Measurements from ENCODE around the gene IQCH. TPM values are rescaled to one million over a fixed set of nuclear protein-coding genes. Genes with fewer than 3 reads are reported as not detected.

IQCH gene
- polyA plus RNA-seq, 1 donor (not counting 4 experiments of a cell fraction or from before 2014, with no cell fraction given) = 2.6 TPM

GRCh38 chr15:67511606-67512005 is 257.0 kb downstream of the IQCH start:
- Histone ChIP-seq H3K36me3 (ENCODE audit: control insufficient read depth in 2 of 2, extremely low read depth in 1 of 2, insufficient read depth in 2 of 2, low read length in 2 of 2) (peaks cover 0 to 2% of the 10 kb centered on the region in 2 experiments), H3K4me3 (ENCODE audit: control insufficient read depth in 2 of 3, extremely low read depth in 1 of 3, insufficient read depth in 2 of 3, low read depth in 1 of 3, low read length in 3 of 3) (no peak overlapping the region), H4K20me1 (ENCODE audit: control insufficient read depth, extremely low read depth, insufficient read depth, low read length) (no peaks in the 10 kb centered on the region), H2AFZ (ENCODE audit: control insufficient read depth, low read length) (no peak overlapping the region), H3K27me3 (ENCODE audit: control insufficient read depth, extremely low read depth, insufficient read depth, low read length) (no peaks in the 10 kb centered on the region), H3K79me2 (ENCODE audit: control insufficient read depth, insufficient read depth, low read length) (no peaks in the 10 kb centered on the region), H3K4me2 (ENCODE audit: control insufficient read depth, extremely low read depth, insufficient read depth, low read depth, low read length) (no peak overlapping the region), H3K9me3 (ENCODE audit: control insufficient read depth, low read depth, low read length) (no peaks in the 10 kb centered on the region), H3K27ac (ENCODE audit: control insufficient read depth, insufficient read depth, low read length) (no peak overlapping the region), H3K4me1 (ENCODE audit: control insufficient read depth, extremely low read depth, insufficient read depth, low read length) (peaks cover 8% of the 10 kb centered on the region), H3K9me1 (ENCODE audit: control insufficient read depth, extremely low read depth, insufficient read depth, low read length) (peaks cover 2% of the 10 kb centered on the region), H3K9ac (ENCODE audit: control insufficient read depth, extremely low read depth, insufficient read depth, low read length) (no peak overlapping the region)
- TF ChIP-seq CTCF (optimal IDR thresholded peaks at IDR 0.05 in 1 of 3, IDR thresholded peaks at IDR 0.05 in 1 of 3, conservative IDR thresholded peaks at IDR 0.05 in 1 of 3; ENCODE audit: extremely low read depth in 1 of 3, insufficient read depth in 2 of 3, low read length in 3 of 3) (no peak), EZH2 (IDR thresholded peaks at IDR 0.05; ENCODE audit: low read length) (no peak)
- DNase-seq (ENCODE audit: low read depth, low spot score) (no peak), FAIRE-seq (no peak)
- dilution Hi-C loops (cut with MboI; ENCODE audit: extremely low pct_ligation_motif_present, low sequenced_read_pairs) = no loop called here

GRCh38 chr15:67512140-67512539 is 257.6 kb downstream of the IQCH start:
- Histone ChIP-seq H3K9me3 (ENCODE audit: control insufficient read depth, low read depth, low read length) (no peaks in the 10 kb centered on the region), H4K20me1 (ENCODE audit: control insufficient read depth, extremely low read depth, insufficient read depth, low read length) (no peaks in the 10 kb centered on the region), H3K27ac (ENCODE audit: control insufficient read depth, insufficient read depth, low read length) (no peak overlapping the region), H3K4me1 (ENCODE audit: control insufficient read depth, extremely low read depth, insufficient read depth, low read length) (peaks cover 8% of the 10 kb centered on the region), H3K36me3 (ENCODE audit: control insufficient read depth in 2 of 2, extremely low read depth in 1 of 2, insufficient read depth in 2 of 2, low read length in 2 of 2) (peaks cover 0 to 2% of the 10 kb centered on the region in 2 experiments), H2AFZ (ENCODE audit: control insufficient read depth, low read length) (no peak overlapping the region), H3K79me2 (ENCODE audit: control insufficient read depth, insufficient read depth, low read length) (no peaks in the 10 kb centered on the region), H3K4me3 (ENCODE audit: control insufficient read depth in 2 of 3, extremely low read depth in 1 of 3, insufficient read depth in 2 of 3, low read depth in 1 of 3, low read length in 3 of 3) (no peak overlapping the region), H3K4me2 (ENCODE audit: control insufficient read depth, extremely low read depth, insufficient read depth, low read depth, low read length) (no peak overlapping the region), H3K27me3 (ENCODE audit: control insufficient read depth, extremely low read depth, insufficient read depth, low read length) (no peaks in the 10 kb centered on the region), H3K9ac (ENCODE audit: control insufficient read depth, extremely low read depth, insufficient read depth, low read length) (no peak overlapping the region), H3K9me1 (ENCODE audit: control insufficient read depth, extremely low read depth, insufficient read depth, low read length) (peaks cover 2% of the 10 kb centered on the region)
- TF ChIP-seq CTCF (optimal IDR thresholded peaks at IDR 0.05 in 1 of 3, IDR thresholded peaks at IDR 0.05 in 1 of 3, conservative IDR thresholded peaks at IDR 0.05 in 1 of 3; ENCODE audit: extremely low read depth in 1 of 3, insufficient read depth in 2 of 3, low read length in 3 of 3) = no peak
- no peak for TF ChIP-seq EZH2 (IDR thresholded peaks at IDR 0.05; ENCODE audit: low read length)
- dilution Hi-C loops (cut with MboI; ENCODE audit: extremely low pct_ligation_motif_present, low sequenced_read_pairs) = no loop called here
- FAIRE-seq (no peak), DNase-seq (ENCODE audit: low read depth, low spot score) (no peak)
